ENCODE results near the gene LYSMD4.

Gene LYSMD4

GRCh38 chr15:99706557-99707303 lies 26.5 kb downstream of the LYSMD4 start:
- DNase-seq (ENCODE audit: low read depth), result no peak

- DNase-seq (ENCODE audit: low read depth), result peak; percentile 75
These were observed 28.8 kb downstream of the LYSMD4 start for GRCh38 chr15:99704444-99704838.

DNA sequence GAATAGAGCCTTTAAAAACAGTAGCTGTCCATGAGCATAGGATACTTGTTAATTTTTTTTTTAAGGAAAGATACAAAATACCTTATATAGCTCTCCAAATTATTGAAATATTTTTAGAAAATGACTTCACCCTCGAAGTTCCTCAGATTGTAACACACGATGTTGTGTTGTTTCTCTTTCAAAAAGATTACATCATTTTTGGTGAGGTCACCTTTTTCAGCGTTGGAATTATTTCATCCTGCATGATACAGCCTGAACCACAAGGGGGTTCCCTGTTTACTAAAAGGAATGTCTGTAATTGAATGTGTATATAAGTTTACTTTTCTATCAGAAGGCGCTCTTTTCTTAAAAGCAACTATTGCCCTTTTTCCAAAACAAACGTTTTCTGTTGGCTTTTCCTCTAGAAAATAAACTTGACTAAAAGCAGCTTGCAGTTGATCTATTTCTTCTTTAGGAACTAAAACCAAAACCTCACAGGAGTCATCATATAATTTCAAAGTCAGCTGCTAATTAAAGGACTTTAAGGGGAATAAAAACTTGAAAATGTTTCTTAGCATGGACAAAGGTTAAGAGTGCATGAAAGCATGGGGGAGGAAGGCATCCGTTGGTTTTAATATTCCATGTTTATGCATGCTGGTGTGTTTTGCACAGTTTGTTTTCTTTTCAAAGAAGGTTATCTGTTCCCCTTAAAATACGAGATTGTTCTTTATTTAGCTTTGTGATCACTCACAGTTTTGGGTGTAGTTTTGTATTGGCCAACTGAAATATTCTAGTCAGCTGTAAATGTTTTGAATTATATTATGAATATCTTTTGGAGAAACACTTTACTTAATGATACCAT lies 29.4 kb downstream of the LYSMD4 start:
- DNase-seq (ENCODE audit: low read depth), result peak; percentile 31

GRCh38 chr15:99702895-99703602 lies 30.2 kb downstream of the LYSMD4 start:
- no peak for DNase-seq (ENCODE audit: low read depth)

DNA sequence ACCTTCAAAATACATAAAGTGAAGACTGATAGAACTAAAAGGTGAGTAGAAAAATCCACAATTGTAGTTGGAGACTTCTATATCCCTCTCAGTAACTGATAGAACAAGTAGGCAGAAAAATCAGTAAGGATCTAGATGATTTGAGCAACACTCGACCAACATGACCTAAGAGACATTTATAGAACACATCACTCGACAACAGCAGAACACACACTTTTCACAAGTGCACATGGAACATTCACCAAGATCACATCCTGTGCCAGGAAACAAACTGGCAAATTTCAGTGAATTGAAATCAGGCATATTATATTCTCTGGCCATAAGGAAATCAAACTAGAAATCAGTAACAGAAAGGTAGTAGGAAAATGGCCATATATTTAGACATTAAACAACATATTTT lies 37.1 kb downstream of the LYSMD4 start:
- no peak for DNase-seq (ENCODE audit: low read depth)

GRCh38 chr15:99692825-99693224 lies 40.4 kb downstream of the LYSMD4 start:
- no peak for DNase-seq (ENCODE audit: low read depth)

- DNase-seq (ENCODE audit: low read depth), result no peak
These were observed 46.9 kb downstream of the LYSMD4 start for GRCh38 chr15:99686290-99686689.

DNA sequence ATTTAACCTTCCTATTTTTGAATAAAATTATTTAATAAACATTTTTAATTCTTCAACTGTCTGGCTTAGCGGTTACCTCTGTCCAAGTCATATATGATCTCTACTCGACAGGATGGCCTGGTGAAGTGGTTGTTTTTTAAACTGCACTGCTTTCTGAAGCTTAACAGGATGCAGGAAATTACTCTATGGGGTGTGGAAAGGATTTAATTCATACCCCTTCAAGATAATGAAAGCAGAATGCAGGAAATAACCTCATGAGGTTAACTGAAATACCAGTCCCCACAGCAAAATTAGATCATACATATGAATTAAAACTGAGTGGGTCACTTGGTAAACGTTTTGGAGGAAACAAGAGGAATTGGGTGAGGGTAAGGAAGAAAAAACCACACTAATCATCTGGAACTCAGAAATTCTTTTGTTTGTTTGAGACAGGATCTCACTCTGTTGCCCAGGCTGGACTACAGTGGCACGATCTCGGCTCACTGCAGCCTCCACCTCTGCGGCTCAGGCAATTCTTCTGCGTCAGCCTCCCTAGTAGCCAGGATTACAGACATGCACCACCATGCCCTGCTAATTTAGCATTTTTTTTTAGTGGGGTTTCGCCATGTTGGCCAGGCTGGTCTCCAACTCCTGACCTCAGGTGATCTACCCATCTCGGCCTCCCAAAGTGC lies 50.1 kb downstream of the LYSMD4 start:
- no peak for DNase-seq (ENCODE audit: low read depth)

GRCh38 chr15:99682455-99682854 lies 50.8 kb downstream of the LYSMD4 start:
- no peak for DNase-seq (ENCODE audit: low read depth)

GRCh38 chr15:99681990-99682389 lies 51.2 kb downstream of the LYSMD4 start:
- no peak for DNase-seq (ENCODE audit: low read depth)

DNA sequence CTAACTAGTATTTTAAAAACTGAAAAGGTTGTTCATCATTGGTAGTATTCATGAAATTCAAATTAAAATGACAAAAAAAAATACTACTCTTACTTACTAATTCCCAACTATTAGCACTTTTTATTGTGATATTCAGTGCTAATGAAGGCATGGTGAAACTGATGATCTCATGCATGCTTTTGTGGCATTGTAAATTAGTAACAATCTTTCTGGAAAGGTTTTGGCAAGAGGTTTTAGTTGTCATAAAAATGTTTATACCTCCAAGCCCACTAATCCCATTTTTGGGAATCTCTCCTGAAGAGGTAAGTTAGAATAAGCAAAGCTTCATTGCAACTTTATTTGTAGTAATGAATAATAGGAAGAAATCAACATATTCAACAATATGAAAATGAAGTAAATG lies 53.0 kb downstream of the LYSMD4 start:
- no peak for DNase-seq (ENCODE audit: low read depth)

DNA sequence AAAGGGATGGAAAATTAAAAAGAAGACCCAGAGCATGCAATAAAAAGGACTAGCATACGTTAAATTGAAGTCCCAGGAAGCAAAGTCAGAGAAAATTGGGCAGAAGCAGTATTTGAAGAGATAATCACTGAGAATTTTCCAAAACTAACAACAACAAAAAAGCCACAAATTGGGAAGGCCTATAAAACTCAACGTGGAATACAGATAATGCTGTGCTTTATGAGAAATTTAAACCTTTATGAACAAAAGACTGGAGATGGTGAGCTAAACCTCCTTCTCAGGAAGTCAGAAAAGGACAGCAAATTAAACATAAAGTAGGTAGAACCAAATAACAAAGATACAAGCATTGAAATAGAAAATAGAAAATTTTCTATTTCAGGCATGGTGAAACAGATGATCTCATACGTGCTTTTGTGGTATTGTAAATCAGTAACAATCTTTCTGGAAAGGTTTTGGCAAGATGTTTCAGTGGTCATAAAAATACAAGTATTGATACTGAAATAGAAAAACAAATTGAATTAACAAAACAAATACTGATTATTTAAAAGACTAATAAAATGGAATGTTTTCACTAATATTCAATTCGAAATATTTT lies 55.6 kb downstream of the LYSMD4 start:
- no peak for DNase-seq (ENCODE audit: low read depth)
